K562 (cell line): ENCODE data around the gene PON2.

Experiments
- CTCF ChIP-seq, 3 experiments: IDR thresholded peaks in 2 of 3; conservative IDR thresholded peaks in 1 of 3; 2 replicates each; pipeline ENCODE4 v1.5.1; 2011 to 2012; ENCODE audit warnings: low read length in 3 of 3, mild to moderate bottlenecking in 3 of 3, control low read depth in 2 of 3, improper control_type of control experiment in 1 of 3, inconsistent platforms in 1 of 3, low read depth in 1 of 3, mixed read lengths in 1 of 3, moderate library complexity in 1 of 3; ENCODE audit not compliant: insufficient read depth in 2 of 3
- ELK1 ChIP-seq: sonication (generic); formaldehyde crosslinking; IDR thresholded peaks from 2 replicates; pipeline ENCODE4 v1.8.1; 2022; ENCODE audit warnings: missing genetic modification reagents
- NONO ChIP-seq, 2 experiments: fragments of 200-400 bp in 1 of 2; fragments of 450-650 bp in 1 of 2; formaldehyde crosslinking in 1 of 2; IDR thresholded peaks; 2 replicates each; pipeline ENCODE4 v1.6.1; 2017; ENCODE audit warnings: low read depth in 2 of 2, mild to moderate bottlenecking in 2 of 2, moderate library complexity in 2 of 2, low read length in 1 of 2
- REST ChIP-seq, 2 experiments: fragments of 450-650 bp; formaldehyde crosslinking in 1 of 2; IDR thresholded peaks; 2 replicates each; pipeline versions ENCODE4 v1.4.0 to v1.6.1; 2014 to 2020; ENCODE audit warnings: mild to moderate bottlenecking in 2 of 2, borderline replicate concordance in 1 of 2, low read depth in 1 of 2
- SIN3A ChIP-seq, 2 experiments: fragments of 150-350 bp in 1 of 2; IDR thresholded peaks; 2 replicates each; pipeline ENCODE4 v1.6.1; 2011 to 2016; ENCODE audit warnings: borderline replicate concordance in 2 of 2, low read depth in 2 of 2, low read length in 2 of 2, mild to moderate bottlenecking in 2 of 2, moderate library complexity in 2 of 2; ENCODE audit not compliant: control insufficient read depth in 1 of 2
- ZBTB1 ChIP-seq: sonication (generic); formaldehyde crosslinking; IDR thresholded peaks from 2 replicates; pipeline ENCODE4 v1.8.1; 2023; ENCODE audit warnings: missing genetic modification reagents, low read depth, mild to moderate bottlenecking, borderline replicate concordance

GRCh38 chr7:95376632-95377400 is 58.0 kb downstream of the PON2 start:
- no peak for TF ChIP-seq SIN3A (IDR thresholded peaks at IDR 0.05; ENCODE audit: borderline replicate concordance in 2 of 2, control insufficient read depth in 1 of 2, low read depth in 2 of 2, low read length in 2 of 2)
- no peak for TF ChIP-seq ZBTB1 (CRISPR knock-in tag)
- TF ChIP-seq CTCF (IDR thresholded peaks at IDR 0.05 in 2 of 3, conservative IDR thresholded peaks at IDR 0.05 in 1 of 3; ENCODE audit: insufficient read depth in 2 of 3, low read depth in 1 of 3, low read length in 3 of 3): no peak
- no peak for TF ChIP-seq REST (IDR thresholded peaks at IDR 0.05; ENCODE audit: borderline replicate concordance)
- no peak for TF ChIP-seq REST (CRISPR knock-in tag; IDR thresholded peaks at IDR 0.05; ENCODE audit: low read depth)
- no peak for TF ChIP-seq NONO (IDR thresholded peaks at IDR 0.05; ENCODE audit: low read depth in 2 of 2, low read length in 1 of 2)
- TF ChIP-seq ELK1 (CRISPR knock-in tag): no peak
